Gastrocnemius medialis (tissue), 4 donors: ENCODE measurements around the gene CASK.

Experiments used
- CTCF ChIP-seq, 5 experiments: fragments of 450-650 bp in 3 of 5; fragments of 200-600 bp in 2 of 5; sonication (generic) in 2 of 5; IDR thresholded peaks in 4 of 5; conservative IDR thresholded peaks in 1 of 5; 1 replicate in 4 of 5; 2 replicates in 1 of 5; pipeline ENCODE4 v1.5.1; 2016 to 2019; ENCODE audit warnings: antibody characterized with exemption in 5 of 5, mild to moderate bottlenecking in 3 of 5, moderate library complexity in 3 of 5
- POLR2A ChIP-seq, 2 donors: fragments of 450-650 bp; IDR thresholded peaks; one replicate each; pipeline ENCODE4 v1.6.1; 2017; ENCODE audit warnings: antibody characterized with exemption in 2 of 2, mild to moderate bottlenecking in 2 of 2, moderate library complexity in 2 of 2

GRCh38 chrX:41693024-41693423 lies 230.3 kb downstream of the CASK start:
- no peak for TF ChIP-seq POLR2A (IDR thresholded peaks at IDR 0.05)
- no peak for TF ChIP-seq CTCF (IDR thresholded peaks at IDR 0.05 in 4 of 5, conservative IDR thresholded peaks at IDR 0.05 in 1 of 5)
